Astrocyte of the hippocampus (primary cell): ENCODE data around the gene TMEM150C.

Source experiments
- DNase-seq: peaks from one replicate; pipeline ENCODE4 v3.0.0; 2011; ENCODE audit warnings: low read depth, low spot score

Gene TMEM150C

GRCh38 chr4:82517043-82517442, 44.7 kb downstream of the TMEM150C start:
- DNase-seq = peak; percentile 32

- DNase-seq = peak; percentile 96
Measured at GRCh38 chr4:82515705-82516104, 46.1 kb downstream of the TMEM150C start.

GRCh38 chr4:82513382-82513781, 48.4 kb downstream of the TMEM150C start:
- no peak for DNase-seq

- no peak for DNase-seq
Measured at GRCh38 chr4:82510216-82510615, 51.6 kb downstream of the TMEM150C start.

GRCh38 chr4:82508806-82509428, 52.9 kb downstream of the TMEM150C start:
- no peak for DNase-seq

- no peak for DNase-seq
Measured at GRCh38 chr4:82508011-82508410, 53.8 kb downstream of the TMEM150C start.

GRCh38 chr4:82501154-82501442, 60.7 kb downstream of the TMEM150C start:
- no peak for DNase-seq

GRCh38 chr4:82500435-82501153, 61.2 kb downstream of the TMEM150C start:
- no peak for DNase-seq

- no peak for DNase-seq
Measured at GRCh38 chr4:82499738-82500434, 61.9 kb downstream of the TMEM150C start.

- DNase-seq = no peak
Measured at GRCh38 chr4:82496349-82496748, 65.4 kb downstream of the TMEM150C start.

GRCh38 chr4:82495666-82496065, 66.1 kb downstream of the TMEM150C start:
- DNase-seq = no peak

- peak; percentile 46 for DNase-seq
Measured at GRCh38 chr4:82493721-82494425, 67.9 kb downstream of the TMEM150C start.

- no peak for DNase-seq
Measured at GRCh38 chr4:82491251-82491960, 70.4 kb downstream of the TMEM150C start.

- DNase-seq = no peak
Measured at GRCh38 chr4:82489987-82490386, 71.8 kb downstream of the TMEM150C start.

- no peak for DNase-seq
Measured at GRCh38 chr4:82489076-82489475, 72.7 kb downstream of the TMEM150C start.

- no peak for DNase-seq
Measured at GRCh38 chr4:82484996-82485783, 76.6 kb downstream of the TMEM150C start.

GRCh38 chr4:82482387-82482786, 79.4 kb downstream of the TMEM150C start:
- no peak for DNase-seq

GRCh38 chr4:82481506-82481840, 80.3 kb downstream of the TMEM150C start:
- DNase-seq = peak; percentile 26

- no peak for DNase-seq
Measured at GRCh38 chr4:82480771-82481505, 80.8 kb downstream of the TMEM150C start.

- DNase-seq = no peak
Measured at GRCh38 chr4:82479562-82479961, 82.2 kb downstream of the TMEM150C start.
